ENCODE data around the gene NUDT21. TPM values are rescaled to one million over a fixed set of nuclear protein-coding genes. Genes with fewer than 3 reads are reported as not detected.
A peak's percentile ranks its signal among the peaks of the same experiment; 100 is the strongest.

Gene NUDT21
- total RNA-seq, 5 donors from 2014 or later (not counting 1 experiment from before 2014, with no cell fraction given): 90.0 to 98.8 (median 98.4) TPM

DNA sequence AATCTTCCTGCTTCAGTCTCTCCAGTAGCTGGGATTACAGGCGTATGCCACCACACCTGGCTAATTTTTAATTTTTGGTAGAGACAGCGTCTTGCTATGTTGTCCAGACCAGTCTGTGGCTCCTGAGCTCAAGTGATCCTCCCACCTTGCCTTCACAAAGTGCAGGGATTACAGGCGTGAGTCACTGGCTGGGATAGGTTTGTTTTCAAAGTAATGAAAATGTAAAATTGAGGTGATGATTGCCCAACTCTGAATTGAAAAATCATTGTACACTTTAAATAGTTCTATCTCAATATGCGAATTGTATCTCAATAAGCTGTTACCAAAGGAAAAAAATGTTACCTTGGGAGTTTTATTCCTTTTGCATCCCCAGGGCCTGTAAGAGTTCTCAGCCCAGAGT lies 24.5 kb downstream of the NUDT21 start:
- peak in 1 of 35 experiments; percentile 4 for DNase-seq
- WGBS (ENCODE audit: insufficient coverage): 100% methylated on average over 2 of the region's 4 CpGs
- Histone ChIP-seq H3K27me3 (replicated peaks in 1 of 2; ENCODE audit: control insufficient read depth in 2 of 2, extremely low read depth in 1 of 2, insufficient read depth in 2 of 2, low read length in 1 of 2) (no peaks in the 10 kb centered on the region), H3K9me3 (no peaks in the 10 kb centered on the region), H3K36me3 (ENCODE audit: control insufficient read depth in 2 of 2, extremely low read depth in 1 of 2, insufficient read depth in 1 of 2, low read length in 1 of 2) (peaks cover 0 to 9% of the 10 kb centered on the region in 2 donors), H3K27ac (ENCODE audit: low read length) (no peak overlapping the region), H3K4me3 (ENCODE audit: control insufficient read depth in 1 of 2, extremely low read depth in 1 of 2, low read length in 1 of 2) (no peak overlapping the region), H3K4me1 (ENCODE audit: control insufficient read depth in 1 of 2, extremely low read depth in 1 of 2, insufficient read depth in 2 of 2, low read length in 2 of 2) (peaks cover 7 to 18% of the 10 kb centered on the region in 2 experiments)
- ChIA-PET CTCF (interaction anchor here in 1 of 2 donors (0.7 to 0.9 kb wide), 2 partner anchors 24 to 25 kb away, joined by 3 read pairs; partner anchors contain the start of genes NUDT21 and OGFOD1), POLR2A (interaction anchor here in 1 of 2 donors (1.3 kb wide), 1 partner anchor 25 kb away, joined by 5 read pairs; the partner anchor contains the start of genes NUDT21 and OGFOD1)
- H3K36me3 Mint-ChIP-seq: no peaks in the 10 kb centered on the region
- H3K27me3 Mint-ChIP-seq: no peaks in the 10 kb centered on the region
- peak overlapping the region; percentile 70 to 78 (median 76) for H3K4me3 Mint-ChIP-seq
- peak overlapping the region; percentile 82 to 84 for H3K27ac Mint-ChIP-seq
- no peak for ATAC-seq (replicated peaks in 1 of 4)
- H3K4me1 Mint-ChIP-seq: peaks cover 31 to 36% (median 35%) of the 10 kb centered on the region in 3 donors
- no peaks in the 10 kb centered on the region for H3K9me3 Mint-ChIP-seq

DNA sequence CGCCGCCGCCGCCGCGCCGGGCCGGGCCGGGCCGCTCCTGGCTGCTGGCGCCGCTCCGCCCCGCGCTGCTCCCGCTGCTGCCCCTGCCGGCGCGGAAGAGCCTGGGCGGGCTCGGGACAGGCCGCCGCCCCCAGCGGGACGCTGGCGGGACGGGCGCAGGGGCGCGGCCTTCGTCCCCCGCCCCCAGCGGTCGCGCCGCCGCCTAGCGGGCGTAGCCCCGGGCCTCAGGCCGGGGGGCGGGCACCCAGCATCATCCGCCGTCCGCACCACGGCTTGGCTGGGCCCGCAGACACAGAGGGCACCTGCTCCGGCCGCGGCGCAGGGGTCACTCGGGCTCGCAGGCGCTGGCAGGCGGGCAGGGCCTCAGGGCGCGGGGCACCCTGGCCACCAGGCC lies 25.7 kb downstream of the NUDT21 start, which contains the start of gene AMFR:
Gene AMFR (minus strand): TSS at position 107 of the 394 bp plus-strand sequence. CDS start 218 bp downstream, outside the sequence.
- H3K4me1 ChIP-seq (ENCODE audit: control insufficient read depth in 1 of 2, extremely low read depth in 1 of 2, insufficient read depth in 2 of 2, low read length in 2 of 2): peaks cover 7 to 18% of the 10 kb centered on the region in 2 experiments
- no peaks in the 10 kb centered on the region for H3K27me3 Mint-ChIP-seq
- ChIA-PET CTCF (no interaction called here), POLR2A (interaction anchor here in 1 of 2 donors (0.6 kb wide), 1 partner anchor 27 kb away, joined by 6 read pairs; no protein-coding TSS in a partner anchor)
- peaks cover 0 to under 1% of the 10 kb centered on the region in 2 donors for H3K36me3 ChIP-seq (ENCODE audit: control insufficient read depth in 2 of 2, extremely low read depth in 1 of 2, insufficient read depth in 1 of 2, low read length in 1 of 2)
- peak; percentile 94 to 97 (median 96) for ATAC-seq (replicated peaks in 1 of 4)
- peak; percentile 33 to 92 (median 60) for DNase-seq
- peak within 1 kb of the TSS; percentile 50 to 74 for H3K4me3 ChIP-seq (ENCODE audit: control insufficient read depth in 1 of 2, extremely low read depth in 1 of 2, low read length in 1 of 2)
- H3K27me3 ChIP-seq (replicated peaks in 1 of 2; ENCODE audit: control insufficient read depth in 2 of 2, extremely low read depth in 1 of 2, insufficient read depth in 2 of 2, low read length in 1 of 2): no peaks in the 10 kb centered on the region
- H3K27ac ChIP-seq (ENCODE audit: low read length): peak within 1 kb of the TSS; percentile 27
- H3K4me1 Mint-ChIP-seq: peaks cover 38 to 43% (median 42%) of the 10 kb centered on the region in 3 donors
- WGBS (ENCODE audit: insufficient coverage): 1% methylated on average over 56 of the region's 57 CpGs
- H3K9me3 Mint-ChIP-seq: no peaks in the 10 kb centered on the region
- no peaks in the 10 kb centered on the region for H3K9me3 ChIP-seq
- H3K4me3 Mint-ChIP-seq: peak within 1 kb of the TSS; percentile 90 to 99 (median 98)
- peak within 1 kb of the TSS; percentile 84 to 91 for H3K27ac Mint-ChIP-seq
- H3K36me3 Mint-ChIP-seq: no peaks in the 10 kb centered on the region

DNA sequence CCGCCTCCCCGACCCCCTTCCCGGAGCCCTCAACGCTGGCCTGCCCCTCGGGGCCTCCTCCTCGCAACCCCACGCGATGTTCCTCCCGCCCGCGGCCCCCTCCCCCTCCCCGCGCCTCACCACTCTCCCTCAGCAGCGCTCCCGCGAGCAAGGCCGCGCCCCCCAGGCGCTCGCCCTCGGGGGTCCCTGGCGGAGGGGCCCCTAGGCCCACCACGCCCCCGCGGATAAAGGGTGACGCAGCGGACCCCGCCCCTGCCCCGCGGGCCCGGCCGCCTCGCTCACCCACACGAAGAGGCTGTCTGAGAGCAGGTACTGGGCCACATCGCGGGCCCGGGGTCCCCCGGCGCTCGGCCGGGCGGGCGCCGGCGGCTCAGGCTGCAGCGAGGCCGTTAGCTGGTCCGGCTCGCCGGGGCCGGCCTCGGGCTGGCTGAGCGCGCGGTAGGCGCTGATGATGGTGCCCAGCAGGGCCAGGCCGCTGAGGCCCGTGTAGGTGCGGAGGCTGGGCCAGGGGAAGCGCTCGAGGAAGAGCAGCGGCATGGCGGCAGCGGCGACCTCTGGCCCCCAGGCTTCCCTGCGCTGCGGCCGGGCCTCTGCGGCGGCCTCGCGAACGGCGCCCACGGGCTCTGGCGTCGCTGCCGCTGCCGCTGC lies 26.2 kb downstream of the NUDT21 start:
- Histone ChIP-seq H3K27me3 (replicated peaks in 1 of 2; ENCODE audit: control insufficient read depth in 2 of 2, extremely low read depth in 1 of 2, insufficient read depth in 2 of 2, low read length in 1 of 2) (no peaks in the 10 kb centered on the region), H3K27ac (ENCODE audit: low read length) (no peak overlapping the region), H3K9me3 (no peaks in the 10 kb centered on the region), H3K36me3 (ENCODE audit: control insufficient read depth in 2 of 2, extremely low read depth in 1 of 2, insufficient read depth in 1 of 2, low read length in 1 of 2) (no peaks in the 10 kb centered on the region), H3K4me1 (ENCODE audit: control insufficient read depth in 1 of 2, extremely low read depth in 1 of 2, insufficient read depth in 2 of 2, low read length in 2 of 2) (peaks cover 7 to 18% of the 10 kb centered on the region in 2 experiments), H3K4me3 (ENCODE audit: control insufficient read depth in 1 of 2, extremely low read depth in 1 of 2, low read length in 1 of 2) (peak overlapping the region; percentile 50 to 66)
- WGBS (ENCODE audit: insufficient coverage): under 1% methylated on average over 69 of the region's 79 CpGs
- DNase-seq (peak in 31 of 35 experiments; percentile 0 to 44 (median 12)), ATAC-seq (replicated peaks in 1 of 4) (peak; percentile 41 to 58 (median 50))
- CTCF ChIA-PET: no interaction called here
- Mint-ChIP-seq H3K36me3 (no peaks in the 10 kb centered on the region), H3K9me3 (no peaks in the 10 kb centered on the region), H3K27ac (no peak overlapping the region), H3K4me3 (peak overlapping the region; percentile 90 to 99 (median 98)), H3K27me3 (no peaks in the 10 kb centered on the region), H3K4me1 (peaks cover 43 to 48% (median 46%) of the 10 kb centered on the region in 3 donors)
- POLR2A ChIA-PET: no interaction called here

DNA sequence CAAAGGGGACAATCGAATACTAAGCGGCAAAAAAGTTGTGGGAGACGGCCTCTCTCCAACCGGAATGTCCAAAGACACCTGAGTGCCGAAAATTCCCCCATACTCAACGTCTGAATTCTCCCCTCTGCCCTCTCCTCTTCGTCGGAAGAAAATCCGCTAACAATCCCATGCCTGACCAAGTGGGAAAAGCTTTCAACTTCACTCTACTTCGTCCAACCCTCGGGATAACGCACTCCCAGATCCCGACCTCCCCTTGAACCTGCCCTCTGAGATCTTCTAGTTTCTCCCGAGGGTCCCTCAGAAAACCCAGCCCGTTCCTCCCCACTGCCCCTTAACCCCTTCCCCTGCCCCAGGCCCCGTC lies 26.7 kb downstream of the NUDT21 start:
- peak in 2 of 35 experiments; percentile 3 to 15 for DNase-seq
- peaks cover 43 to 48% (median 46%) of the 10 kb centered on the region in 3 donors for H3K4me1 Mint-ChIP-seq
- ChIA-PET POLR2A (no interaction called here), CTCF (no interaction called here)
- peak overlapping the region; percentile 90 to 99 (median 98) for H3K4me3 Mint-ChIP-seq
- WGBS (ENCODE audit: insufficient coverage): 13% methylated on average over 15 of the region's 16 CpGs
- Histone ChIP-seq H3K4me3 (ENCODE audit: control insufficient read depth in 1 of 2, extremely low read depth in 1 of 2, low read length in 1 of 2) (peak overlapping the region; percentile 50 to 74), H3K27me3 (replicated peaks in 1 of 2; ENCODE audit: control insufficient read depth in 2 of 2, extremely low read depth in 1 of 2, insufficient read depth in 2 of 2, low read length in 1 of 2) (no peaks in the 10 kb centered on the region), H3K36me3 (ENCODE audit: control insufficient read depth in 2 of 2, extremely low read depth in 1 of 2, insufficient read depth in 1 of 2, low read length in 1 of 2) (no peaks in the 10 kb centered on the region), H3K27ac (ENCODE audit: low read length) (no peak overlapping the region), H3K4me1 (ENCODE audit: control insufficient read depth in 1 of 2, extremely low read depth in 1 of 2, insufficient read depth in 2 of 2, low read length in 2 of 2) (peaks cover 7 to 18% of the 10 kb centered on the region in 2 experiments), H3K9me3 (no peaks in the 10 kb centered on the region)
- H3K36me3 Mint-ChIP-seq: no peaks in the 10 kb centered on the region
- no peak for ATAC-seq (replicated peaks in 1 of 4)
- H3K27ac Mint-ChIP-seq: peak overlapping the region; percentile 80 to 91
- no peaks in the 10 kb centered on the region for H3K9me3 Mint-ChIP-seq
- no peaks in the 10 kb centered on the region for H3K27me3 Mint-ChIP-seq

DNA sequence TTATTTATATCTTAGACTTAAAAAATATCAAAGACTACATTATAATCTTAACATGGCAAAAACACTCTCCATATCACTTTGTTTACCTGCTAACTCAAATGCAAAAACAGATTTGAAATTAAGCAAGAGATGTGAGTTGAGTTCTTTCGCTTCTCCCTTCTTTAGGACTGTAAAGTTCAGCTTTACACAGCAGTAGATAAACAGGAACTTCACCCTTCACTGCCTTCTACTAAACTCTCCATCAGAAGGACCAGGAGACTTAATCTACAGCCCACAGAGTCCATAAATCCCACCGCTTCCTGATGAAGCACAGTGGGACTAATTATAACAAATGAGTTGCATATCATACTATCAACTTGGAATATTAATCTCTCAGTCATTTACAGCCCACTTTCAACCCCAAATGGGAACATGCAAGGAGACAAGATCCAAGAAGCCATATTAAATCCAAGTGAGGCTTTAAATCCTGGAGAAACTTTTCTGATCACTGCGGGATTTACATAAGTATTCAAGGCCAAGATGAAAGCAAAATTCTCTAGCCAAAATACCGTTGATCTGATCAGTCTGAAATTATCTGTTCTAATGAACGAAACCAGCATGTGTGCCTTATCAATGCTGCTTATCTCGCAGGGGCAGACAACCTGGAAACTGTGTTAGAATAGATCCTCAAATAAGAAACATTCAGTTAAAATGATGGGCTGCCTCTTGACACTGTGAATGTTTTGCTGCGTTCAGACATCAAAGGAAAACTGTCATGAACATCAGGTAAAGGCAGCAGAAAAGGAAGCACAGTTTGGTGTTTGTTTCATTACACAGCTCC lies 27.3 kb downstream of the NUDT21 start:
- DNase-seq: peak in 3 of 35 experiments; percentile 5 to 46 (median 7)
- Mint-ChIP-seq H3K36me3 (no peaks in the 10 kb centered on the region), H3K4me3 (peak overlapping the region; percentile 90 to 99 (median 98)), H3K27me3 (no peaks in the 10 kb centered on the region), H3K27ac (peak overlapping the region; percentile 80 to 91), H3K9me3 (no peaks in the 10 kb centered on the region), H3K4me1 (peaks cover 43 to 48% (median 46%) of the 10 kb centered on the region in 3 donors)
- H3K4me1 ChIP-seq (ENCODE audit: control insufficient read depth in 1 of 2, extremely low read depth in 1 of 2, insufficient read depth in 2 of 2, low read length in 2 of 2): peaks cover 7 to 18% of the 10 kb centered on the region in 2 experiments
- H3K27ac ChIP-seq (ENCODE audit: low read length): no peak overlapping the region
- POLR2A ChIA-PET: interaction anchor here in 1 of 2 donors (0.8 kb wide), 1 partner anchor 16 kb away, joined by 4 read pairs; no protein-coding TSS in a partner anchor
- no peaks in the 10 kb centered on the region for H3K27me3 ChIP-seq (replicated peaks in 1 of 2; ENCODE audit: control insufficient read depth in 2 of 2, extremely low read depth in 1 of 2, insufficient read depth in 2 of 2, low read length in 1 of 2)
- CTCF ChIA-PET: no interaction called here
- no peaks in the 10 kb centered on the region for H3K9me3 ChIP-seq
- no peaks in the 10 kb centered on the region for H3K36me3 ChIP-seq (ENCODE audit: control insufficient read depth in 2 of 2, extremely low read depth in 1 of 2, insufficient read depth in 1 of 2, low read length in 1 of 2)
- peak in 1 of 4 experiments; percentile 10 for ATAC-seq (replicated peaks in 1 of 4)
- 28% methylated on average over 5 of the region's 7 CpGs for WGBS (ENCODE audit: insufficient coverage)
- peak overlapping the region; percentile 50 to 74 for H3K4me3 ChIP-seq (ENCODE audit: control insufficient read depth in 1 of 2, extremely low read depth in 1 of 2, low read length in 1 of 2)

DNA sequence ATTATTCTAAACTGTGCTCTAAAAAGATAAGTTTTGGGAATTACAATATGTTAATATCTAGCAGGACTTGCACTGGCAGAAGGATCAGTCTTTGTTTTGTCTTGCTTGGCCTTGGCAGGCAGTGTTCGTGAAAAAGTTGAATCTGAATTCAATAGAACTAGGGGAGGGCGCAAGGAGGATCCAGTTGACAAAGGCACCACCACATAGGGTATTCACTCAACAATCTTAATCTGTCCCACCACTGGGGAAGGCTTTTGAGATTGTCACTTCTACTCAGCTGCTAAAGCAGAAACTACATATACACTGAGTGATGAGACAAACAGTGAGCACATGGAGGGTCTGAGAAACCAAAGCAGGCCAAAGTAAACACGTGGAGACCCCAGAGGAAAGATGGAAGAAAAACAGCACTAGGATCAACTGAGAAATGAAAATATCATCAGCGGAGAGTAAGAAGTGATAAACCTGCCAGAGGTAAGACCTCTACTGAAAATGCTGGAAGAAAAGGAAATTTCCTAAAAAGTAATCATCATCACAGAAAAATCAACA lies 28.2 kb downstream of the NUDT21 start:
- no peaks in the 10 kb centered on the region for H3K27me3 ChIP-seq (replicated peaks in 1 of 2; ENCODE audit: control insufficient read depth in 2 of 2, extremely low read depth in 1 of 2, insufficient read depth in 2 of 2, low read length in 1 of 2)
- ChIA-PET CTCF (no interaction called here), POLR2A (interaction anchor here in 1 of 2 donors (0.8 kb wide), 1 partner anchor 15 kb away, joined by 4 read pairs; no protein-coding TSS in a partner anchor)
- peaks cover 46 to 48% (median 48%) of the 10 kb centered on the region in 3 donors for H3K4me1 Mint-ChIP-seq
- H3K27ac ChIP-seq (ENCODE audit: low read length): no peak overlapping the region
- H3K9me3 ChIP-seq: no peaks in the 10 kb centered on the region
- ATAC-seq (replicated peaks in 1 of 4): no peak
- WGBS (ENCODE audit: insufficient coverage): no CpG with 5 or more reads among the region's 4 CpGs
- H3K36me3 Mint-ChIP-seq: peaks cover 2% of the 10 kb centered on the region
- no peaks in the 10 kb centered on the region for H3K27me3 Mint-ChIP-seq
- H3K36me3 ChIP-seq (ENCODE audit: control insufficient read depth in 2 of 2, extremely low read depth in 1 of 2, insufficient read depth in 1 of 2, low read length in 1 of 2): no peaks in the 10 kb centered on the region
- no peak overlapping the region for H3K4me3 ChIP-seq (ENCODE audit: control insufficient read depth in 1 of 2, extremely low read depth in 1 of 2, low read length in 1 of 2)
- peaks cover 7 to 18% of the 10 kb centered on the region in 2 experiments for H3K4me1 ChIP-seq (ENCODE audit: control insufficient read depth in 1 of 2, extremely low read depth in 1 of 2, insufficient read depth in 2 of 2, low read length in 2 of 2)
- peak overlapping the region; percentile 55 to 99 (median 59) for H3K4me3 Mint-ChIP-seq
- H3K27ac Mint-ChIP-seq: peak overlapping the region in 1 of 2 donors; percentile 4
- H3K9me3 Mint-ChIP-seq: no peaks in the 10 kb centered on the region
- DNase-seq: no peak

All from T-cell (primary cell).